ENCODE measurements around the gene SNCA.
A peak's percentile ranks its signal among the peaks of the same experiment; 100 is the strongest.

Gene SNCA

GRCh38 chr4:89754531-89754930 is 82.4 kb downstream of the SNCA start:
- DNase-seq (ENCODE audit: low read depth) = peak; percentile 22

DNA sequence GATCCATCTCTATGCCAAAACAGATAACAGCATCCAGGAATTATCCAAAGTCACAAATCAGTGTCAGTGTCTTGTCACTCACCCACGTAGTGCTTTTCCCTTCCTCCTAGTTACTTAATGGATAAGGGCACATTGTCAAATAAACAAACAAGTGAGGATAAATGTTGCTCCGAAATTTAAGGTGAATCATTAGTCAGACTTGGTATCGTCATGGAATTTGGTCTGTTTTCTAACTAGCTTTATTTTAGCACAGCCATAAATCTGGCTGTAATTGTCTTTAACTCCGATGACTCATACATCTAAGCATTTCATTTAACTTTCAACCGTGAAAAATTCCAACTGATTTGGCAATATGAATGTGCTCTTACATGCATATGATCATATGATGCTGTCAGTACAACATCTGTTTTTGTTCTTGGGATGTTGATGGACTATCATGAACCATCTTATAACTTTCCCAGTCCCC is 83.3 kb downstream of the SNCA start:
- DNase-seq (ENCODE audit: low read depth) = peak; percentile 95

DNA sequence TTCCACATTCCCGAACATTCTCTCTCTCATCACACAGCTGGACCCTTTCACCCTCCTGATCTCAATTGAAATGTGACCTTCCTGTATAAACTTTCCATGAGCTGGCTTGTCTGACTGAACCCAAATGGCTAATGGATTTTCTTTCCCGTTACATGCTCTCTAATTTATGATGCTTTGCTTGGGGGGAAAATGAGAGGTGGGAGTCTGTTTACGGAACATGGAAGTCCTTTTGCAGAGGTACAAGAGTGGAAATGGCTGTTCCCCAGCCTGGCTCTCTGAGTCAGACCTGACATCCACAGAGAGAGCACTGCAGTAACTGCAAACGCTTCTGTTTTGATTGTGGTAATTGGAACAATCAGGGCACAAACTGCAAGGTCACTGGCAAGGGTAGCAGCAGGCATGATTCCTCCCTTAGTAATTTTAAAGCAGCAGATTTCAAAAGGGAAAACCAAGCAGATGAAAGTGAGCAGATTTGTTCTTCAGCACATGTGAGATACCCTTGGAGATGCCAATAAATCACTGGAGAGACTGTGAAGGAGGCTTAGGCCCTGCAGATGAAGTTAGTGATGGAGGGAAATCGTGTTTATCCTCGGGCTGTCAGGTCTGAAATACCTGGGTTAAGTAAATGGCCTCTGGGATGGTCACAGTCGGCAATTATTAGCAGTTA is 83.9 kb downstream of the SNCA start:
- DNase-seq (ENCODE audit: low read depth) = peak; percentile 60

DNA sequence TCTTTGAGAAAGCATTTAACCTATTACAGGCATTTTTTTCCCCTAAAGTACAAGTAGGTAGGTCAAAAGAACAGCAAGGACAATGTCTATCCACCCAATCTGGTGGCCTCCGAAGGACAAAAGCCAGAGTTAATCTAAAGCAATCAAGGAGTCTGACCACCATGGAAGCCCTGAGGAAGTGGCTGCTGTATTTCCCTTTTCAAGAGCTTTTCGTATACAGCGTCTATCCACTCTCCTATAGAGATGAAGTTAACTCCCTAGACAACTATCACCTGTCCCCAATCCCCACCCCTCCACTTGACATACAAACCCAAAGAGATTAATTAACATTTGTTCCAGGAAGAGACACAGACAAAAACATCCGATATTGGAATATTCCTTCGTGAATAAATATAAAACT is 85.5 kb downstream of the SNCA start:
- DNase-seq (ENCODE audit: low read depth) = no peak

GRCh38 chr4:89746377-89746776 is 90.6 kb downstream of the SNCA start:
- DNase-seq (ENCODE audit: low read depth) = no peak

DNA sequence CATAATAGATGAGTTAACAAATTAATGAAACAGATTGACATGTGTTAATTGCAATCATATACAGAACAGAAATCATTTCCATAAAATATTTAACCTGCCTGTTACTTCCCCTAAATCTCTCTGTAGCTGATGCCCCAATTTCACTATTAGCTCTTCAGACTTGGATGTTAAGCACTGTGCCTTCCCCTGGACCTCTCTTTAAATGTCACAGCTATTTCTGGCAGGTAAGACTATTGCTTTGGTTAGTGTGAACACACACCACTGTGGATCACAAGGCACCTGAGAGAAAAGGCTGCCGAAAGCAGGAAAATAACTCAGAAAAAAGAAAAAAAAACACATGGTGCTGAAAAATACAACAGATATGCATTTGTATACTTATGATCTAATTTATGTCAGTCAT is 91.3 kb downstream of the SNCA start:
- no peak for DNase-seq (ENCODE audit: low read depth)

- no peak for DNase-seq (ENCODE audit: low read depth)
Measured at GRCh38 chr4:89744914-89745313, 92.0 kb downstream of the SNCA start.

DNA sequence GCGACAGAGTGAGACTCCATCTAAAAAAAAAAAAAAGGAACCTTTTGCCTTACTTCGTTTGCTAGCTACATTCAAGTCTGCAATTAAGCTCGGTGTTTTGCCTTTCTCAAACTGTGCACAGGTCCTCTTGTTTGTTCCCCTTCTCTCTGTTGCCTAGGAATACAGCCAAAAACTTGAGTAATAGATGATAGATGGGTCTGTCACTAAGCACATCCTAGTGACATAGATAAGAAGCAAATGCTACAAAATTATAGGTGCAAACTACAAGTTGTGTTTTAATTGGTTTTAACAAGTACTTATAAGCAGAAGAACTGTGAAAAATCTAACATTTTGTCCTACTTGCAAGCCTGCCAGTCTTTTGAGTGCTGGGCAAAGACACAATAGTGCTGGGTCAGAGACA is 95.2 kb downstream of the SNCA start:
- no peak for DNase-seq (ENCODE audit: low read depth)

GRCh38 chr4:89739311-89739988 is 97.5 kb downstream of the SNCA start:
- DNase-seq (ENCODE audit: low read depth) = no peak

- DNase-seq (ENCODE audit: low read depth) = peak; percentile 50
Measured at GRCh38 chr4:89737888-89738287, 99.1 kb downstream of the SNCA start.

GRCh38 chr4:89733946-89734345 is 103.0 kb downstream of the SNCA start:
- no peak for DNase-seq (ENCODE audit: low read depth)

DNA sequence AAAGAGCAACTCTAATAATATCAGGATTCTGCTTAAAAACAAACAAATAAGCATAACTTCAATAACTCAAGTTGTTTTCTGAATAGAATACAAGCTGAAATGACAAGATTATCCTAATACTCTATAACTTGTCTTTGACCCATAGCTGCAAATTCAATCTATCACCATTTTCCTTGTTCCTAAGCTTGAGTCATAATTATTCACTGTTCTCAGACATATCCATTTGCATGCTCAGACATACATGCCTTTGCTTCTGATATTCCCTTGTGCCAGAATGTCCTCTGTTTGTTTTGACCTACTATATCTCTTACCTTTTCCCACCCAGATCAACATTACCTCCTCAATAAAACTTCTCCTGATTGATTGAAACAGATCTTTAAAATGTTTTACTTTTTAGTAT is 109.7 kb downstream of the SNCA start:
- DNase-seq (ENCODE audit: low read depth) = peak; percentile 6

DNA sequence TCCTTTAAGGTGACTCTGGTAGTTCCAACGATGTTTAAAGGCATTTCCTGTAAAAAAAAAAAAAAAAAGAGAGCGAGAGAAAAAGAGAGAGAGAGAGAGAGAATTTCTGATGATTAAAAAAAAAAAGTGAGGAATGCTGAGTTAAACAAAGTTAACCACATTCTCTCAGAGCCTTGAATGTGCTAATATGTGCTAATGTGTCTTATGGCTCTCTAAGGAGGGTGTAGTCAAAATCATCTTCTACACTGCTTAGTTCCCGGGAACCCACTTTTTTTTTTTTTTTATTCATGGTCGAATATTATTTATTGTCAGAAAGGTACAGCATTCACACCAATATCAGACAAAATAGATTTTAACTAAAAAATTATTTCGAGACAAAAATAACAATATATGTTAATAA is 111.7 kb downstream of the SNCA start:
- peak; percentile 54 for DNase-seq (ENCODE audit: low read depth)

DNA sequence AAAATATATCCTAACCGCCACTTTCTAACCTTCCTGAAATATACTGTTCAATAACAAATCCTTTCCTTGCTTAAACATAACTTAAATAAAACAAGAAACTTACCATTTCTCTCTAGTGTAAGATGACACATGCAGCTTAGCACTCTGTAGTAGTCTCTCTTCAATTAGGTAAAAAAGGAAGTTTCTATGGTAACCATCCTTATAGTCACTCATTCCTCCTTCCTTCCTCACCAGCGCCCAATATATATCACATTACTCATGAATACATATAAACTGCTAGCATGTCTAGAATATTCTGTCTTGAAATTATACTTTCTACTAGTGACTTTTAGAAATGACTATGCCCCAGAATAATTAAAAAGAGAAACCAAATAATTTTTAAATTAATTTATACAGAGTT is 112.2 kb downstream of the SNCA start:
- peak; percentile 95 for DNase-seq (ENCODE audit: low read depth)

GRCh38 chr4:89723096-89723495 is 113.9 kb downstream of the SNCA start:
- DNase-seq (ENCODE audit: low read depth) = no peak

GRCh38 chr4:89722517-89722916 is 114.4 kb downstream of the SNCA start:
- DNase-seq (ENCODE audit: low read depth) = no peak

- DNase-seq (ENCODE audit: low read depth) = no peak
Measured at GRCh38 chr4:89720981-89721380, 116.0 kb downstream of the SNCA start.

DNA sequence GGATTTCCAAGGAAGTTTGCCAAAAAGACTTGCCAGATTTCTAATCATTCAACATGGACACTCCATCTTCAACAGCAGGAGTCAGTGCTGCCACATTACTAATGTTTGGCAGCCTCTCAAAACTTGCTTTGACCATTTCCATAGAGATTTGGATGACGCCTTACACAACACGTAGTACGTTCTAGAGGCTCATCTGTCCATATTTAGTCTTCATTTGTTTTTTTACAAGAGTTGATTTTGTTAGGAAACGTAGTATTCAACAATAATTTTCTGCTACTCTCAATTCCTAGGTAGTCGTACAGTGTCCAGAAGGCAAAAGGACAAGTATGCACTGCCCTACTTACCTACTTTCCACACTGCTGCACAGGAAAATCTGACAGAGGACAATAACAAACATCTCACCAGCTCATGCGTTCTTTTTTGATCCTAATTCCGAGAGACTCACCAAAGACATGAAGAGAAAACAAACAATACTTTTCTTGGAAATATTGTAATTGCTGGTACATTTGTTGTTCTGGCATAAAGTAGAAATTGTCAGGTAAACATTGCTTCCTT is 117.3 kb downstream of the SNCA start:
- no peak for DNase-seq (ENCODE audit: low read depth)

DNA sequence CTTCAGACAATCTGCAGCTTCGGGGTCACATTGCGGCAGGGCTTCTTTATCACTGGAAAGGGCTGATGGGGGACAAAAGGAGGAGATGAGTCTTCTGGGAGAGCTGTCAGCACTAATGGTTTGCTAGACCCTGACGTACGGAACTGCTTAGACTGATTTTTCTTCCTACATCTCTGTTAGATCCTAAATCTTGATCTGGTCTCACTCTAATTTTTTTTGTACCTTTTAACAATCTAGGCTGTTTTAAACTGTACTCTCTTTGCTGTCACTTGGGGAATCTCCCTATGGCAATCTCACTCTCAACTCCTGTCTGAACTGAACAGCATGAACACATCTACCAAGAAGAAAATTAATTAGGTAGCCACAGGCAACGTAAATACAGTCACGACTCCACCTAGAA is 120.1 kb downstream of the SNCA start:
- DNase-seq (ENCODE audit: low read depth) = no peak

DNA sequence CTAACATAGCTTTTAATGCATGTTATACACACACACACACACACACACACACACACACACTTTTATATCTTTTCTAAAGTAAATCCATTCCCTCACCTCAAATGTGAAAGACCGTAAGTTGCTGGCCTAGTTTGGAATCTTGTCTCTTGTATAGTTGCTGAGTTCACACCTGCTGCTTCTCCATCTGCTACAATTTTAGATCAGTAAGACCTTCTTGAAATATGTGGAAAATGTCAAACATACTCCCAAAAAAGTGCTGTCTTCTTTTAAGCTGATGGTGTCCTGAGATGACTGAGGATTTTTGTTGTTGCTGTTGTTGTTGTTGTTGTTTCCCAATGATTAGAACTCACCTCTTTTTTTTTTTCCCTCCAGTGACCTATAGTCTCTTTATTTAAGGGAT is 121.3 kb downstream of the SNCA start:
- no peak for DNase-seq (ENCODE audit: low read depth)

- DNase-seq (ENCODE audit: low read depth) = no peak
Measured at GRCh38 chr4:89712827-89713226, 124.1 kb downstream of the SNCA start.

GRCh38 chr4:89712141-89712540 is 124.8 kb downstream of the SNCA start:
- no peak for DNase-seq (ENCODE audit: low read depth)

- DNase-seq (ENCODE audit: low read depth) = no peak
Measured at GRCh38 chr4:89708903-89709421, 128.0 kb downstream of the SNCA start.
